ENCODE measurements around the gene BASP1.
"Not testable (repeated sequence)": the region's sequence is repeated elsewhere in the genome, so short reads cannot be mapped to it uniquely, and the experiment has no call there.

The BASP1 gene

DNA sequence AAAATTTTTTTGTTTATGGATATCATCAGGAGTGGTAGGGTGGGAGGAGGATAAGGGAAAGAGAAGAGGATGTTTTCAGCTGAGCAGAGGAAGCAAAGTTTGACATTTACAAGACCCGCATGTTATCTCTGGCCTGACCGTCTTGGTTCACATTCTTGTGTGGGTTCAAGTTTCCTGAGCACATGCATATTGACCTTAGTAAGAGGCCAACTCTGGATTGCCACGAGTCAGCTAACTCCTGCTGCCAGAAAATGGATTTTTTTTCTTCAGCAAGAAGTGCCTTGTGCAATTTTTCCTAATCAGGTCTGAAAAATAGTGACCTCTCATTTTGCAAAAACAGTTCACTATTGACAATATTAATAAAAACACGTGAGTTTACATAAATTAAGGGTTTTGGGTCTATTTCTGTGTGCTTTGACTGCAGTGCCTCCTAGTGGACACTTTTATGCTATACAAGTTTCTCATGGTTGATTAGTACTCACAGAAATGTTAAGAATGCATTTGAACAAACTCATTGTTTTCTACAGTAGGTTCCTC lies 27.1 kb upstream of the BASP1 start:
- in situ Hi-C loops (cut with HindIII; ENCODE audit: low sequenced_read_pairs) = loop anchor here (5.0 kb wide), 2 partner anchors 393 to 493 kb away; no protein-coding TSS in a partner anchor
- TF ChIP-seq, protein P1, sequence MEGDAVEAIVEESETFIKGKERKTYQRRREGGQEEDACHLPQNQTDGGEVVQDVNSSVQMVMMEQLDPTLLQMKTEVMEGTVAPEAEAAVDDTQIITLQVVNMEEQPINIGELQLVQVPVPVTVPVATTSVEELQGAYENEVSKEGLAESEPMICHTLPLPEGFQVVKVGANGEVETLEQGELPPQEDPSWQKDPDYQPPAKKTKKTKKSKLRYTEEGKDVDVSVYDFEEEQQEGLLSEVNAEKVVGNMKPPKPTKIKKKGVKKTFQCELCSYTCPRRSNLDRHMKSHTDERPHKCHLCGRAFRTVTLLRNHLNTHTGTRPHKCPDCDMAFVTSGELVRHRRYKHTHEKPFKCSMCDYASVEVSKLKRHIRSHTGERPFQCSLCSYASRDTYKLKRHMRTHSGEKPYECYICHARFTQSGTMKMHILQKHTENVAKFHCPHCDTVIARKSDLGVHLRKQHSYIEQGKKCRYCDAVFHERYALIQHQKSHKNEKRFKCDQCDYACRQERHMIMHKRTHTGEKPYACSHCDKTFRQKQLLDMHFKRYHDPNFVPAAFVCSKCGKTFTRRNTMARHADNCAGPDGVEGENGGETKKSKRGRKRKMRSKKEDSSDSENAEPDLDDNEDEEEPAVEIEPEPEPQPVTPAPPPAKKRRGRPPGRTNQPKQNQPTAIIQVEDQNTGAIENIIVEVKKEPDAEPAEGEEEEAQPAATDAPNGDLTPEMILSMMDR (IDR thresholded peaks at IDR 0.05; ENCODE audit: low read depth, low read length, missing control alignments) = peak; percentile 64
- DNase-seq (ENCODE audit: low read depth) = peak; percentile 72
- H3K4me3 ChIP-seq (ENCODE audit: low read depth, low read length) = no peak overlapping the region

- TF ChIP-seq, protein P1 (IDR thresholded peaks at IDR 0.05; ENCODE audit: low read depth, low read length, missing control alignments) = no peak
- no peak for DNase-seq (ENCODE audit: low read depth)
- in situ Hi-C loops (cut with HindIII; ENCODE audit: low sequenced_read_pairs) = loop anchor here (5.0 kb wide), 2 partner anchors 394 to 494 kb away; no protein-coding TSS in a partner anchor
- no peak overlapping the region for H3K4me3 ChIP-seq (ENCODE audit: low read depth, low read length)
Measured at GRCh38 chr5:17190799-17191391, 26.5 kb upstream of the BASP1 start.

- not testable (repeated sequence) for H3K4me3 ChIP-seq (ENCODE audit: low read depth, low read length); DNase-seq (ENCODE audit: low read depth)
- in situ Hi-C loops (cut with HindIII; ENCODE audit: low sequenced_read_pairs) = loop anchor here (5.0 kb wide), 2 partner anchors 394 to 494 kb away; no protein-coding TSS in a partner anchor
Measured at GRCh38 chr5:17191574-17191973, 25.9 kb upstream of the BASP1 start.

DNA sequence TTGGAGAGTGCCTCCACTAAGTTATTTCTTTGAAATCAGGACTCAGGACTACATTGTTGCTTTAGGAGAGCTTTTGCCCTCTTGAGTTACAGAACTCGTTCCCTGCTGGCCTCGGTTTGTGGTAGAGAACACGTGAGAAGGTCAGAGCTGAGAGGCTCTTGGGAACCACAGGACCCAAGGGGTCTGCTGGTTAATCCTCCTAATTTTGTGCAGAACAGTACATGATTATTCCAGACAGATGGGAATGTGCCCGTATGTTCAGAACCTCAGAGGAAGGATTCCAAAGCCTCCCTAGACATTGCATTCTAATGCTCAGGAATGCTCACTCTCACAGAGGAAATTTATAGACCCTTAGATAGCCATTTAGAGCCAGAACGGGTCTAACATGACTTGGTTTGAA lies 25.2 kb upstream of the BASP1 start:
- TF ChIP-seq, protein P1 (IDR thresholded peaks at IDR 0.05; ENCODE audit: low read depth, low read length, missing control alignments) = no peak
- in situ Hi-C loops (cut with HindIII; ENCODE audit: low sequenced_read_pairs) = loop anchor here (5.0 kb wide), 2 partner anchors 395 to 495 kb away; no protein-coding TSS in a partner anchor
- H3K4me3 ChIP-seq (ENCODE audit: low read depth, low read length) = no peak overlapping the region
- DNase-seq (ENCODE audit: low read depth) = no peak

- DNase-seq (ENCODE audit: low read depth) = no peak
- in situ Hi-C loops (cut with HindIII; ENCODE audit: low sequenced_read_pairs) = no loop called here
- TF ChIP-seq, protein P1 (IDR thresholded peaks at IDR 0.05; ENCODE audit: low read depth, low read length, missing control alignments) = no peak
- no peak overlapping the region for H3K4me3 ChIP-seq (ENCODE audit: low read depth, low read length)
Measured at GRCh38 chr5:17196024-17196423, 21.4 kb upstream of the BASP1 start.

DNA sequence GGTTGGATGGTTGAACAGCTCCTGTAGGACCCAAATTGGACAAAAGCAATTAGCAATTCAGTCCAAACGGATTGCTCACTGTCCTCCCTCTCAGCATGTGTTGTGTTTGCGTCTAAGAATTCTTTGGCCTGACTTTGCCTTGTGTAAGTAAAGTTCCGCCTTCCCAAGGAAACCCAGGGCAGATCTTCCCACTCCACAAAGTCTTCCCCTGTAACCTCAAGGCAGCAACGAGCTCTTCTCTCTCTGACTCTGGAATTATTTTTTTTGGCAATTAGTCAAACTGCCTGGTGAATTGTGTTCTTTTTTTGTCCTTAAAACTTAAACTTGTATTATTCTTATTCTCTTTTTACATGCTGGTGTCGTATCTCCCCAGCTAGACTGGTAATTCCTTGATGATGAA lies 20.7 kb upstream of the BASP1 start:
- no peak overlapping the region for H3K4me3 ChIP-seq (ENCODE audit: low read depth, low read length)
- no peak for DNase-seq (ENCODE audit: low read depth)
- TF ChIP-seq, protein P1 (IDR thresholded peaks at IDR 0.05; ENCODE audit: low read depth, low read length, missing control alignments) = no peak
- in situ Hi-C loops (cut with HindIII; ENCODE audit: low sequenced_read_pairs) = no loop called here

All from astrocyte of the cerebellum (primary cell).